ENCODE data around the gene ZNF142. TPM values are rescaled to one million over a fixed set of nuclear protein-coding genes. Genes with fewer than 3 reads are reported as not detected.

Gene ZNF142
- total RNA-seq, 1 experiment from 2014 or later = 35.5 TPM

DNA sequence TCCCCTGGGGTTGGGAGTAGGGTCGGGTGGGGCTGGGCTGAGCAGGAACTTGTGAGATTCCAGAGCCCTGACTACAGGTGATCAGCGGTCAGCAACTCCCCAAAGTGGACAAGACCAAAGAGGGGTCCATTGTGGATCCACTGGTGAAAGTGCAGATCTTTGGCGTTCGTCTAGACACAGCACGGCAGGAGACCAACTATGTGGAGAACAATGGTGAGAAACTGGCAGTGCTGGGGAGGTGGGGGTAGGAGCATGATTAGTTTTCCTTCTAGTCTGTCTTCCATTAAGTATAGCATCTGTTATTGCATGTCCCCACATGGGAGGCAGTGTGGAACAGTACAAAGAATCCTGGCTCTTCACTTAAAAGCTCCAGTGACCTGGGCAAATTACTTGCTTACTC lies 23.7 kb downstream of the ZNF142 start:
- no peak overlapping the region for H3K27ac ChIP-seq (ENCODE audit: low read length)
- H3K4me1 ChIP-seq (ENCODE audit: insufficient read depth, low read length) = peaks cover 21% of the 10 kb centered on the region
- no peaks in the 10 kb centered on the region for H3K27me3 ChIP-seq (ENCODE audit: low read length)
- H3F3A ChIP-seq (ENCODE audit: low read length, unreplicated experiment) = no peaks in the 10 kb centered on the region
- BruUV-seq (replicated peaks) = no TSS peak
- ATAC-seq (no peak), DNase-seq (no peak)
- intact Hi-C loops (cut with micrococcal nuclease) = no loop called here
- ChIA-PET POLR2A (ENCODE audit: unreplicated experiment) (no interaction called here), CTCF (no interaction called here)
- H3K9ac ChIP-seq (ENCODE audit: low read length) = no peak overlapping the region
- H3K4me2 ChIP-seq (ENCODE audit: low read length) = no peak overlapping the region
- peaks cover 64% of the 10 kb centered on the region for H3K36me3 ChIP-seq (ENCODE audit: low read depth, low read length)
- H3K4me3 ChIP-seq (ENCODE audit: low read length) = no peak overlapping the region
- no peaks in the 10 kb centered on the region for H3K9me2 ChIP-seq (replicated peaks; ENCODE audit: low read length)
- H3K79me2 ChIP-seq (ENCODE audit: low read length) = no peaks in the 10 kb centered on the region
- no peaks in the 10 kb centered on the region for H4K20me1 ChIP-seq (ENCODE audit: low read length)
- H3K9me3 ChIP-seq (ENCODE audit: low read length) = no peaks in the 10 kb centered on the region
- TF ChIP-seq EZH2 (IDR thresholded peaks at IDR 0.05; ENCODE audit: low read length, unreplicated experiment) (no peak), EZH2phosphoT487 (IDR thresholded peaks at IDR 0.05; ENCODE audit: borderline replicate concordance, low read length) (no peak)
- TF ChIP-seq, protein P1, sequence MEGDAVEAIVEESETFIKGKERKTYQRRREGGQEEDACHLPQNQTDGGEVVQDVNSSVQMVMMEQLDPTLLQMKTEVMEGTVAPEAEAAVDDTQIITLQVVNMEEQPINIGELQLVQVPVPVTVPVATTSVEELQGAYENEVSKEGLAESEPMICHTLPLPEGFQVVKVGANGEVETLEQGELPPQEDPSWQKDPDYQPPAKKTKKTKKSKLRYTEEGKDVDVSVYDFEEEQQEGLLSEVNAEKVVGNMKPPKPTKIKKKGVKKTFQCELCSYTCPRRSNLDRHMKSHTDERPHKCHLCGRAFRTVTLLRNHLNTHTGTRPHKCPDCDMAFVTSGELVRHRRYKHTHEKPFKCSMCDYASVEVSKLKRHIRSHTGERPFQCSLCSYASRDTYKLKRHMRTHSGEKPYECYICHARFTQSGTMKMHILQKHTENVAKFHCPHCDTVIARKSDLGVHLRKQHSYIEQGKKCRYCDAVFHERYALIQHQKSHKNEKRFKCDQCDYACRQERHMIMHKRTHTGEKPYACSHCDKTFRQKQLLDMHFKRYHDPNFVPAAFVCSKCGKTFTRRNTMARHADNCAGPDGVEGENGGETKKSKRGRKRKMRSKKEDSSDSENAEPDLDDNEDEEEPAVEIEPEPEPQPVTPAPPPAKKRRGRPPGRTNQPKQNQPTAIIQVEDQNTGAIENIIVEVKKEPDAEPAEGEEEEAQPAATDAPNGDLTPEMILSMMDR (conservative IDR thresholded peaks at IDR 0.05; ENCODE audit: low read depth, low read length) = no peak
- no peak overlapping the region for H2AFZ ChIP-seq (ENCODE audit: low read length)

DNA sequence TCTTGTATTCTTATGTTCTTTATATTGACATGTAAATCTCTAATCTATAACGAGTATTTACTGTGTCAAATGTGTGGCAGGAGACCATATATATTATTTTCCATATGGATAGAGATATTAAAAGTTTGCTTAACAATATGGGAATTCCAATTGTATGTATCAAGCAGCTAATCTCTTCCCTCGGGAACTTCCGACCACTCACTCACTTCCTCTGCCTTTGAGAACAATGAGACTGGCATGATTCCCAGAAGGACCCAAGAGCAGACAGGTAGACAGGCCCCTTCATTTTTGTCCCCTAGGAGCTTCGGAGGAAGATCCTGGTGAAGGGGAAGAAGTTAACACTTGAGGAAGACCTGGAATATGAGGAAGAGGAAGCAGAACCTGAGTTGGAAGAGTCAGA lies 27.6 kb downstream of the ZNF142 start:
- DNase-seq (peak; percentile 94), ATAC-seq (peak; percentile 88)
- TF ChIP-seq, protein P1 (conservative IDR thresholded peaks at IDR 0.05; ENCODE audit: low read depth, low read length) = no peak
- no peak for TF ChIP-seq EZH2 (IDR thresholded peaks at IDR 0.05; ENCODE audit: low read length, unreplicated experiment)
- TF ChIP-seq EZH2phosphoT487 (IDR thresholded peaks at IDR 0.05; ENCODE audit: borderline replicate concordance, low read length) = no peak
- Histone ChIP-seq H3K9ac (ENCODE audit: low read length) (peak overlapping the region; percentile 41; the same call in 1 of the 2 replicates), H2AFZ (ENCODE audit: low read length) (no peak overlapping the region), H4K20me1 (ENCODE audit: low read length) (no peaks in the 10 kb centered on the region), H3K27ac (ENCODE audit: low read length) (peak overlapping the region; percentile 88), H3K4me3 (ENCODE audit: low read length) (no peak overlapping the region), H3K4me2 (ENCODE audit: low read length) (peak overlapping the region; percentile 63), H3K79me2 (ENCODE audit: low read length) (no peaks in the 10 kb centered on the region), H3K27me3 (ENCODE audit: low read length) (no peaks in the 10 kb centered on the region), H3K36me3 (ENCODE audit: low read depth, low read length) (peaks cover 29% of the 10 kb centered on the region), H3K9me3 (ENCODE audit: low read length) (no peaks in the 10 kb centered on the region), H3F3A (ENCODE audit: low read length, unreplicated experiment) (no peaks in the 10 kb centered on the region), H3K4me1 (ENCODE audit: insufficient read depth, low read length) (peaks cover 21% of the 10 kb centered on the region), H3K9me2 (replicated peaks; ENCODE audit: low read length) (no peaks in the 10 kb centered on the region)
- ChIA-PET POLR2A (ENCODE audit: unreplicated experiment) (no interaction called here), CTCF (no interaction called here)
- intact Hi-C loops (cut with micrococcal nuclease) = no loop called here
- BruUV-seq (replicated peaks) = no TSS peak

DNA sequence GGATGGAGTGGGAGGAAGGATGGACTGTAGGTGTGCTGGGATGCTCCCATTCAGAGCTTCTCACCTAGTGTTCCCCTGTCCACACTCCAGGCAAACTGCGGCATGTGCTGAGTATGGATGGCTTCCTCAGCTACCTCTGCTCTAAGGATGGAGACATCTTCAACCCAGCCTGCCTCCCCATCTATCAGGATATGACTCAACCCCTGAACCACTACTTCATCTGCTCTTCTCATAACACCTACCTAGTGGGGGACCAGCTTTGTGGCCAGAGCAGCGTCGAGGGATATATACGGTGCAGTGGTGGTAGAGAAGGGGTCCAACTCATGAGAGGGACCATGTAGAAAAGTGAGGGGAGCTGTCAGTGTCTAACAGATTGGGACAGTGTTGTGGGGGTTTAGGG lies 31.5 kb downstream of the ZNF142 start:
- Histone ChIP-seq H3F3A (ENCODE audit: low read length, unreplicated experiment) (no peaks in the 10 kb centered on the region), H3K9me3 (ENCODE audit: low read length) (no peaks in the 10 kb centered on the region), H3K4me2 (ENCODE audit: low read length) (no peak overlapping the region), H3K9ac (ENCODE audit: low read length) (no peak overlapping the region), H3K79me2 (ENCODE audit: low read length) (no peaks in the 10 kb centered on the region), H3K27me3 (ENCODE audit: low read length) (no peaks in the 10 kb centered on the region), H4K20me1 (ENCODE audit: low read length) (no peaks in the 10 kb centered on the region), H3K9me2 (replicated peaks; ENCODE audit: low read length) (no peaks in the 10 kb centered on the region), H3K4me3 (ENCODE audit: low read length) (no peak overlapping the region), H3K4me1 (ENCODE audit: insufficient read depth, low read length) (peaks cover 20% of the 10 kb centered on the region), H3K36me3 (ENCODE audit: low read depth, low read length) (no peaks in the 10 kb centered on the region), H3K27ac (ENCODE audit: low read length) (no peak overlapping the region), H2AFZ (ENCODE audit: low read length) (no peak overlapping the region)
- ChIA-PET CTCF (no interaction called here), POLR2A (ENCODE audit: unreplicated experiment) (no interaction called here)
- BruUV-seq (replicated peaks) = no TSS peak
- DNase-seq = no peak
- intact Hi-C loops (cut with micrococcal nuclease) = no loop called here
- no peak for ATAC-seq
- TF ChIP-seq EZH2 (IDR thresholded peaks at IDR 0.05; ENCODE audit: low read length, unreplicated experiment) = no peak
- TF ChIP-seq, protein P1 (conservative IDR thresholded peaks at IDR 0.05; ENCODE audit: low read depth, low read length) = no peak
- TF ChIP-seq EZH2phosphoT487 (IDR thresholded peaks at IDR 0.05; ENCODE audit: borderline replicate concordance, low read length) = no peak
